HG02763 (cell line): ENCODE data around the gene UQCRQ.

Source experiments
- ATAC-seq: cut with Tn5 transposase; IDR thresholded peaks from one replicate; pipeline ENCODE4 v1.9.1; 2021; ENCODE audit warnings: mild to moderate bottlenecking, moderate library complexity; ENCODE audit not compliant: unreplicated experiment

The UQCRQ gene

GRCh38 chr5:132866342-132867045 lies at the start of gene UQCRQ, which contains the start of gene GDF9:
UQCRQ (plus strand) TSS chr5:132866642; CDS start chr5:132866882, 240 bp downstream.
GDF9 (minus strand) TSS chr5:132866469; CDS start chr5:132864533, 1,936 bp downstream.
- ATAC-seq = peak; percentile 99

DNA sequence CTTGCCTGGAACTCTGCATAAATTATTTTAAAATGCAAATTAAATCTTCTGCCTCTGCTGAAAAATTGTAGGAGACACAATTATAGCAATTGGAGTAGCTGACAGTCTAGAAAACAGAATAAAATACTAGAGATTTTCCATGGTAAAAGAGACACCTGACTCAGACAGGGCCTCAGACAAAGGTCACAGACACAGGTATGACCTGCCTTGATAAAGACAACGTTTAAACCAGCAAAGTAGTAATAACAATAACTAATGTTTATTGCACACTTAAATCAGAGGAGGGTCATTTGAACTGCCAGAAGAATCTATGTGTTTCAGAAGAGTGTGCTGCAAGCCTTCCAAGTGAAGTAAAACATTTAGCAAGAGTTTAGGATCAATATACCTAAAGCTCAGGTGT lies 49.4 kb upstream of the UQCRQ start:
- ATAC-seq = no peak

- no peak for ATAC-seq
Measured at GRCh38 chr5:132819468-132819867, 47.0 kb upstream of the UQCRQ start.

GRCh38 chr5:132820162-132820754 lies 46.2 kb upstream of the UQCRQ start:
- peak; percentile 70 for ATAC-seq

GRCh38 chr5:132821350-132821749 lies 45.1 kb upstream of the UQCRQ start:
- ATAC-seq = no peak

DNA sequence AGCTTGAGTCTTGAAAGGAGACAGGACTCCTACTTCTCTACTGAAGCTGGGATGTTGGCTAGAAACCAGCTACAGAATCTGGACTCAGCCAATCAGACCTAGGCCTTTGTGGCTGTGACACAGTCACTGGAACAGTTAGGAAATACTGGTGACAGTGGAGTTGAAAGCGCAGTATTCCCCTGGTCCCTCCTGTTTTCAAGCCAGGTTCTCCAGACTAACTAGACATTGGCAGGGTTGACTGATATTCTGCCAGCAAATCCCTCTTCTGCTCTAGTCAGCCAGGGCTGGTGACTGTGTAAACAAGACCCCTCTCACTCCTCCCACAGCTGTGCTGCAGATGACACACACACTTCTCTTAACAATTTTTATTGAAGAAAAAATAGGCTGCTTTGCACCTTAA lies 44.7 kb upstream of the UQCRQ start:
- ATAC-seq = no peak

DNA sequence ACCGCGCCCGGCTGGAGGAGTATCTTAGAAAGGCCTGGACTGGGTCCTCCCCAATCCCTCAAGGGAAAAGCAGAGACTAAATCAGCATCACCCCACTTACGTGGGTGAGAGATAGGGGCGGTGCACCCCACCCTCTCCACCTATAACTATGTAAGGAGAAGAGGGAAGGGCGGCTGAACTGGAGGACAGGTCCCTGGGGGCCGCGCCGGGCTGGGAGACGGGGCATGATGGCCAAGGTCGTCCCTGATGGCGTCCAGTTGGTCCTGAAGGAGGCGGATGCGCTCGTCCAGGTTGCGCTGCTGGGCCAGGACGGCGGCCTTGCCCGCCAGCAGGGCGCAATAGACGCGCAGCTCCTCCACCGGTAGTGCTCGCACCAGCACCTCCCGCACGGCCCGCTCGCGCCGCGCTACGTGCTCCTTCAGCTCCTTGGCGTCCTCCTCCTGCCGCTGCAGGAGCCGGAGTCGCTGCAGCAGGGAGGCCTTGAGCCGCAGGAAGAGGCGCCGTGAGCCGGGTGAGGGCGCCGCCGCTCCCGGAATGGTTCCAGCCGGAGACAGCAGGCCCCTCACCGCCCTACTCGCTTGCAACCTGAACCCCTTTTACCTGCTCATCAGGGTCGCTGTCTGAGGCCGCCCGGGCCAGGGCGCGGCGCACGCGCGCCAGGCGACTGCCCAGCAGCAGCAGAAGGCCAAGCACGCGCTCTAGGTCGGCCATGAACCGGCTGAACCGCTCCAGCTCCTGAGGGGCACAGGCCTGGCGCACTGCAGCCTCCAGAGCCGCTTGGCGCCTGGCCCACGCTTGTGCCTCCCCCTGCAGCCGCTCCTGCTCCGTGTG lies 43.6 kb upstream of the UQCRQ start:
- ATAC-seq = no peak

DNA sequence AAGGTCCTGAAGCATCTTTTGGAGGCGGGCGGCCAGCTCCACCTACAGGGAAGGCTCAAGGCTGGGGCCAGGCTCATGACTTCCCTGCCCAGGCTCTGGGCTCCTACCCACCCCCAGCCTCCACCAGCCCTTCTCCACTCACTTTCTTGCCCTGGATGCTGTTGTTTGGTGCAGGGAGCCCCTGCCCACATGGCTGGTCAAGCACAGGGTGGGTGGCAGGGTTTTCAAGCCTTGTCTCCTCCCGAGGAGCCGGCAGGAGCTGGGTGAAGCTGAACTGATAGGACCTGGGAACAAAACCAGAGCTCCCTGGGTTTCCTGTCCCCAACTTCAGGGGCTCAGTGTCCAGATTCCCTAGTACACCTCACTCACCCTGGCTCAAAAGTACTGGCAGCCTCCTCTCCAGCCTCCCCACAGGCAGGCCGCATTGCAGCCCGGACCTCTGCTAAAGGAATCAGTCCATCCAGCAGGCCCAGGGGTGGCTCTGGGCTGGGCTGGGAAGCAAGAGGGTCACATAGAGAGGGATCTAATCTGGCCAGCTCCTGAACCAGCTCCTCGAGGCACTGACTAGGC lies 42.9 kb upstream of the UQCRQ start:
- ATAC-seq = no peak

- no peak for ATAC-seq
Measured at GRCh38 chr5:132824426-132824825, 42.0 kb upstream of the UQCRQ start.

DNA sequence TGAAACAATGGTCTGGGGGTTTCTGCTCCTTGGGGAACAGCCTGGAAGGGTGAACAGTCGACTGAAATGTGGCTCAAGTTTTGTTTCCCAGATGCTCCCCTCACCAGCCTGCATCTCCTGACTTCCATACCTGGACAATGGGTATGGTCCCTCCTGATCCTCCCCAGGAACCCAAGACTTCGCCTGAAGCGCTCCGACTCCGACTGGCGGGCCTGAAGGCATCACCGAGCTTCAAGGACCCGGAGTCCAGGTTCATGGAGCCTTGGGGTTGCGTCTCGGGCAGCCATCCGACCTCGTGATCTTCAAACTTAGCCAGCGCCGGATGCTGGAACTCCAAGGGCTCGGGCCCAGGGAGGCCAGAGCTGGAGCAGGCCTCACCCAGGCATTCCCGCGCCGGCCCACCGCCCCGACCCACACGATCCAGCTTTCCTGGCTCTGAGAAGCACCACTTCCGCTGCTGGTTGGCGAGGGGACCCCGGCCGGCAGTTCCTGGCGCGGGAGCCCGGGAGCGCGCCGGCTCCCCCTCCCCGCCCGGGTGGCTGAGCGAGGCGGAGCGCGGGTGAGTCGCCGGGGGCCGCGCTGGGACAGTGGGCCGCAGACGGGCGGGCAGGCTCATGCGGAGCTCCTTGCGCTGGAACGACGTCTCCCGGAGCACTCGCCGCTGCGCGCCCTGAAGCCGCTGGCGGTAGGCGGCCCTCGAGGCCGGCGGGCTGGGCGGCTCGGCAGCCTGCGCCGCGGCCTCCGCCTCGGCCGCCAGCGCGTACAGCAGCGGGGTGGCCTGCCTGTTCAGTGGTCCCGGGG lies 41.2 kb upstream of the UQCRQ start:
- ATAC-seq = no peak

DNA sequence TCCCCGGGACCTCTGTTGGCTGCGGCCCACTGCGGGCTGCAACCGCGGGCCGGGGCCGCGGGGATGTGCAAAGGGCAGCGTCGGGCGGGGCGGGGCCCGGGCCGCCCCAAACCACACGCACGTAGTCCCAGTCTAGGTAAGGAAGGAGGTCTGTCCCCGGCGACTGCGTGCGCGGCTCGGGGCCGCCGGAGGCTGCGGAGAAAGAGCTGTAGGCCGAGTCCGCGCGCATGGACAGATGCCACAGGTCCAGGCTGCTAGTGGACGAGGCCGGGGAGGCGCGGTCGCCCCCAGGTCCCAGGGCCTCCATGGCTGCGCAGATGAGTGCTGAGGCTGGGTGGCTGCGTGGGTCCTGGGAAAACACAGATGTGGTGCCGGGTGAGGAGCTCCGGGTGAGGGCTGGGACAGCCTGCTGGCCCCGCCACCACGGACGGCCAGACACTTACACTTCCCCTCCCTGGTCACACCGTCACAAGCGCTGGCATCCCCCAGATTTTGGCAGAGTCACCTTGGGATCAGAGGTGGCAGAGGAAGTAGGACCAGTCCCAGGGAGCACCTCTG lies 40.5 kb upstream of the UQCRQ start:
- ATAC-seq = no peak

- ATAC-seq = no peak
Measured at GRCh38 chr5:132826424-132827082, 39.9 kb upstream of the UQCRQ start.

DNA sequence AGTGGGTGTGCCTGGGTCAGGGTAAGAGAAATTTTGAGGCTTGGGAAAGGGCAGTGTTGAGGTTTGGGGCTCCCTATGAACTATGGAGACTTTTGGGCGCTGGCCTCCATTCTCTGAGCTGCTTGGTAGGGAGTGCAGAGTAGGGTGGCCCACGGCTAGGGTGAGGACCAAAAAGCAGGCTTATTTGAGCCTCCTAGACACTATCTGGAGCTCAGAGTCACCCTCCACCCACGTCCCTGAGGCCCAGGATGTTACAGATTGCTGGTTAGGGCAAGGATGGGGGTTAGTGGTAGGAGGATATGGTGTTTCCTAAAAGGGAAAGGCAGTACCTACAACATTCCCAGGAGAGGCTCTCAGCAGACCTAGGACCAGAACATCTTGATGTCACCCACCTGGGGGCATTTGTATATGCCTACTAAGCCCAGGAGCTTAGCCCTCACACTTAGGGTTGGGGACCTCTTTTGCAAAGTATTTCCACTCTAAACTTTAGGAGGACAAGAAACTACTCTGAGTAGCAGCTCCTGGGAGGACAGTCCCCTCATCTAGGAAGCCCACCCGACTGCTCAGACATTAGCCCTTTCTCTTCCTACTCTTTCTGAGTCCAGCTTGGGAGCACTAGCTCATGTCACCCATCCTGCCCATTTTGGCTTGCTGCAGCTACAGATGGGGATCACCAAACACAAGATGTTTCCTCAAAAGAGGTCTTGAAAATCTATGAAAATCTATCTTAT lies 38.3 kb upstream of the UQCRQ start:
- ATAC-seq = no peak

- ATAC-seq = no peak
Measured at GRCh38 chr5:132828846-132829494, 37.5 kb upstream of the UQCRQ start.

DNA sequence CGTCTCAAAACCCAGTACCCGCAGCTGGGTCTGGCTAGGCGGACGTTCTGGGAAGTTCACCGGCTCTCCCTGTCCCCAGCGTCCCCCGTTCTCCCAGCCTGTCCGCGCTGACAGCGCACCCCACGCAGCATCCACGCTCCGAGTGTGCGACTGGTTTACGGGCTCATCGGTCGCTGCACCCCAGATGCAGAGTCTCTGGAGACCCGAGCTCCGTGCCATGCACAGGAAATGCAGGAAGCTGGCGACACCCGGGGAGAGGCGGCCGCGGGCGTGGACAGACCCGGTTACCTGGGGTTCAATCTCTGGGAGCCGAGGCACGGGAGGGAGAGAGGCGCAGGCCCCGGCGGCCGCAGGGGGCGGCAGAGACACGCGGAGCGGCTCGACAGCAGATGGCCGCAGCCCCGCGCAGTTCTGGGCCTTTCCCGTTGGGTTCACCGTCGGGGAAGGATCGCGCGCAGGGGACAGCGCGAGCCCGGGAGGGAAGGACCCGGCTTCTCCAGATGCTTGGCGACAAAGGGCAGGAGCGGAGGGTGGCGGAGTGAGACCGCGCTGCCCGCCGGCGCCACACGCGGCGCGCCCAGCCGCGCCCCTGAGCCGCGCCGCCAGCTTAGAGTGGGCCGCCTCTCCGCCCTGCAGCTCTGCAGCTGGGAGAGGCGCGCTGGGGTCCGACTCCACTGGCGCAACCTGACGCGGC lies 36.6 kb upstream of the UQCRQ start:
- peak; percentile 69 for ATAC-seq

GRCh38 chr5:132830436-132831094 lies 35.9 kb upstream of the UQCRQ start, which contains the start of gene SHROOM1:
SHROOM1 (minus strand) TSS chr5:132830647; CDS start chr5:132826140, 4,507 bp downstream.
- ATAC-seq = peak; percentile 67

- ATAC-seq = no peak
Measured at GRCh38 chr5:132831095-132831860, 35.2 kb upstream of the UQCRQ start.
